Measurements from ENCODE around the gene EMP2. TPM values are rescaled to one million over a fixed set of nuclear protein-coding genes. Genes with fewer than 3 reads are reported as not detected.

EMP2 gene
- polyA plus RNA-seq, 4 donors = 2.2 to 46.9 (median 8.6) TPM

- Histone ChIP-seq H3K4me3 (ENCODE audit: low read depth in 1 of 3, low read length in 3 of 3) (no peak overlapping the region), H3K27me3 (ENCODE audit: control insufficient read depth in 3 of 3, insufficient read depth in 3 of 3, low read length in 3 of 3) (no peaks in the 10 kb centered on the region), H3K27ac (ENCODE audit: low read depth in 1 of 3, low read length in 2 of 3) (no peak overlapping the region), H3K36me3 (ENCODE audit: control insufficient read depth in 3 of 3, insufficient read depth in 2 of 3, low read depth in 1 of 3, low read length in 3 of 3) (peaks cover 0 to 5% (median 2%) of the 10 kb centered on the region in 3 donors), H3K4me1 (ENCODE audit: control insufficient read depth in 3 of 3, insufficient read depth in 2 of 3, low read depth in 1 of 3, low read length in 2 of 3) (no peaks in the 10 kb centered on the region), H3K9me3 (ENCODE audit: control insufficient read depth in 2 of 2, insufficient read depth in 1 of 2, low read depth in 1 of 2, low read length in 1 of 2) (peaks cover 0 to under 1% of the 10 kb centered on the region in 2 donors)
- WGBS, 3 donors = 86 to 94% (median 91%) methylated on average over 2 of the region's 2 CpGs
- DNase-seq = no peak
- FAIRE-seq = no peak
Measured at GRCh38 chr16:10480151-10480550, 100.2 kb downstream of the EMP2 start.

Other genes starting within 250 kb of the EMP2 start
- 10 to 100 TPM in 3 of 4 donors, 1 to 10 TPM in 1; 9.6 to 58.2 (median 23.7) TPM for gene ATF7IP2, start 194.5 kb downstream of the EMP2 start, polyA plus RNA-seq
- under 1 TPM in 2 of 4 donors, not detected in 2; 0.07 to 0.25 TPM for gene TEKT5, start 114.3 kb upstream of the EMP2 start, polyA plus RNA-seq
- gene NUBP1, start 163.2 kb upstream of the EMP2 start, polyA plus RNA-seq = 10 to 100 TPM; 26.1 to 47.4 (median 36.2) TPM
- 1 to 10 TPM in 1 of 4 donors, under 1 TPM in 1, not detected in 2; 0.73 to 1.5 TPM for gene TVP23A, start 238.2 kb upstream of the EMP2 start, polyA plus RNA-seq

Measured in small intestine (tissue), 7 donors.